Inferior parietal cortex (tissue), 1 donor: Measurements from ENCODE around the gene CCBE1.

Experiments
- DNase-seq: peaks from one replicate; pipeline ENCODE4 v3.0.0-alpha.2; 2016; ENCODE audit errors: extremely low spot score

The CCBE1 gene

DNA sequence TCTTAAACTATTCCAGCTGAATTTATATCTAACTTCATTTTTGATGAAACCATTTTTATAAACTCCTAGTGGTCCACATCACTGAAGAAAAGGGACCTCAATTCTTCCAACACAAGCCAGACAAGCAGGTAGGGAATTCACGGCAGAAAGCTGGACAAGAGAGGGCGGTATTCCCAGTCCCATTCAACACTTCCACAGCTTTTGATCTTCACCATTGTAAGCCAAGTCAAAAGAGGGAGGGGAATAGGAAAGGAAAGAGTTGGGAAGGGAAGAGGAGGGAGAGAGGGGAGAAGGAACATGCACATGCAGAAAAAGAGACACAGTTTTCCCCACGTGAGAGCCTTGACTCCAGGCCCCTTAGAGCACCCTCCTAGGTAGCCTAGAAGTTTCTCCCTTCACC is 77.4 kb downstream of the CCBE1 start:
- no peak for DNase-seq

DNA sequence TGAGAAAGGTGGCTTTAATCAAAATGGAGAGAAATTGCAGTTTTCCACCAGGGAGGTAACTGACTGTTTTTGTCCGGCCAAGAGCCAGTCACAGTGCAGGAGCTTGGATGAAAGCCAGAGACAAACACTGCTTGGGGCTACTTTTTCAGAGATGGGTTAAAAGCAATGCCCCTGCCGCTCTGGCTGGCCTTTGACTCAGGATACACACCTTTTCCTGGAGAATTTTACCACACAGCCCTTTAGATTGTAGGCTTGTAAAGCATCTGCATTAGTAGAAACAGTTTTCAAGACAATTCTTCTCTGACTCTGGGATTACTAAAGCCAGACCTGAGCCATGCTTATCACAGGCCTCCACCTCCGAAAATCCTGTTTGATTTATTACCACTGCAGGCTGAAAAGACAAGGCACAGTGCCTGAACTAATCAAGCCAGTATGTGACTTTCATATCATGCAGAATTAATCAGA is 79.7 kb downstream of the CCBE1 start:
- DNase-seq, result no peak

DNA sequence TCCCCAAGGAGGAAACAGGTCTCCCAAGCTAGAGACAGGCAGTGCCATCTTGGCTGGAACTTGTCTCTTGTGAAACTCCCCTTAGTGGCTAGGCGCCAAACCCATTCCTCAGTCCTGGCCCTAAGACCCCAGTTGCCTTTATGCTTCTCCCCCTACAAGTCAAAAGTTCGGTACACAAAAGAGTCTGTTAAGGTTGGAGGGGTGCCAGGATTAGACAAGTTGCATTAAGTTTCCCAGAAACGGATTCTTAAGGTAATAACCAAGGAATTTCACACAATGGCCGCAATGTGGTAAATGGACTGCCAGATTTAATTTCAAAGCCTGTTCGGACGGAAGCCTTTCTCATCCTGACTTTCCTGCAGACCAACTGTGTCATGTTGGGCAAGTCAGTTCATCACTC is 80.7 kb downstream of the CCBE1 start:
- no peak for DNase-seq

DNA sequence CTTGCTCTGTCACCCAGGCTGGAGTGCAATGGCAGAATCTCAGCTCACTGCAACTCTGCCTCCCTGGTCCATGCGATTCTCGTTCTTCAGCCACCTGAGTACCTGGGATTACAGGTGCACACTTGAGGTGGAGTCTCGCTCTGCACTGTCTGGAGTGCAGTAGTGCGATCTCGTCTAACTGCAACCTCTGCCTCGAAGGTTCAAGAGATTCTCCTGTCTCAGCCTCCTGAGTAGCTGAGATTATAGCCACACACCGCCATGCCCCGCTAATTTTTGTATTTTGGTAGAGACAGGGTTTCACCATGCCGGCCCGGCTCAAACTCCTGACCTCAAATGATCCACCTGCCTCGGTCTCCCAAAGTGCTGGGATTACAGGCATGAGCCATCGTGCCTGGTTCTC is 83.3 kb downstream of the CCBE1 start:
- DNase-seq, result no peak

DNA sequence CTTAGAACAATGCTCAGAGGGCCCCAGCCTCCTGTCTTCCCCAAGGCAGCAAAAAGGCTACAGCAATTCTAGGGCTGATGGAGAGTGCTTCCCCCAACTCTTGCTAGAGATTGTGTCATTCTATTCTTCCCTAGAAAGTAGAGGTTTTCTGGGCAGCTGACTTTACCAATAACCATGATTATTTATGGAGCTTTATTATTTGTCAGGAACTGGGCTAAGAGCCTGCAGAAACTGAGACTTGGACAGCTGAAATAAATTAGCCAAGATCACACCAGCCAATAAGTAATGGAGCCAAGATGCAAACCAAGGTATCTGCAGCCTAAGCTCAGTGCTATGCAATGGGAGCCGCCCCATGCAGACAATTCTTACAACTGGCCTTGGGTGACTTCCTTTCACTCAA is 84.8 kb downstream of the CCBE1 start:
- DNase-seq, result no peak

DNA sequence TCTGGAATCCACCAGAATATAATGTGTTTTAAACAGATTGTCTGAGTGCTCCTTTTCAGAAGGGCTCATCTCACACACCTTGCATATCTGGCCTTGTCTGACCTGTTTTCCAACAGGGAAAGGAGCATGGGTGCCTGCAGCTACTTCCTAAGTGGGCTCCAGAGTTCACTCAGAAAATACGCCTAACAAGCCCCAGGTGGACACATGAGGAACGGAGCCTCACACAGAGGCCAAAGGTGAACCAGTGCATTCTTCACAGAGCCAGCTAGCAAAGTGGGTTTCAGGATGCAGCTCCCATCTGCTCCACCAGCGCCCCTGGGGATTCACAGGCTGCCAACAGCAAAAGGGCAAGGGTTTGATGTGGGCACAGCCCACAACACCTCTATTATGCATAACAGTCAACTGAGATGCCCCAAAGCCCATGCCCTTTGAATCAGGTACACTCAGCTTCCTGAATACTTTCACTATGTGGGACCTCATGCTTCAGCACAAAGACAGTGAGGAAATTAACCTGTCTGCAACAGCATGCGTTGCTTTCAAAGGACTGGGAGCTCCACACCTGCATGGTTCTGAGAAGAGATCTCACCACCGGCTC is 86.6 kb downstream of the CCBE1 start:
- DNase-seq, result no peak

DNA sequence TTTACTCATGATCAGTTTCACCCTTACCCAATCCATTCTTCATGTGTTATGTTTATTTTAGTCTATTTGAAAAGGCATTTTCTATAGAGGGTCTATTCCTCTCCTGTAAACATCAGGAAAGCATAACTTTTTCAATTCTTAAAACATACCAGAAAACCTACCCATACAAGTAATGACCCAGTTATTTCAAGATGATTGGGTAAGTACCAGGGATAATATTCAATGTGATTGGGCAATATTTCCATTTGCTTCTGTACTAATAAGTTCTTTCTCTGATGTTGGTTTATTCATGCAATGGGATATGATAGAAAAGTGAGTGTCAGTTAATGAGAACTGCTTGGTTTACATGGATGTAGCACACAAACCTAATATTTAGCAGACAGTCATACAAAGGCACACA is 87.6 kb downstream of the CCBE1 start:
- DNase-seq, result no peak

DNA sequence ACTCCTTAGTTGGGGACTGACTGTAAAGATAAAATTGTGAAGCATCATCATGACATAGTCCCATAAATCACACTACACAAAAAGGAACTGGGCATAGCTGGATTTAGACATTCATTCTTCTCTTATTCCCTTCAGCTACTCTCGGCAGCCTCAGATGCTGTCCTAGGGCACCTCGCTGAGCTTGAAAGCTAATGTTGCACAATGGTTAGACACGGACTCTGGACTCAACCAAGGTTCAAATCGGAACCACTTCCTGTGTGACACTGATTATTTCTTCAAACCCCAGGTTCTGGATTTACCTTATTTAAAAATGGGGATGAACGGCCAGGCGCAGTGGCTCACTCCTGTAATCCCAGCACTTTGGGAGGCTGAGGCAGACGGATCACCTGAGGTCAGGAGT is 89.8 kb downstream of the CCBE1 start:
- DNase-seq, result no peak

DNA sequence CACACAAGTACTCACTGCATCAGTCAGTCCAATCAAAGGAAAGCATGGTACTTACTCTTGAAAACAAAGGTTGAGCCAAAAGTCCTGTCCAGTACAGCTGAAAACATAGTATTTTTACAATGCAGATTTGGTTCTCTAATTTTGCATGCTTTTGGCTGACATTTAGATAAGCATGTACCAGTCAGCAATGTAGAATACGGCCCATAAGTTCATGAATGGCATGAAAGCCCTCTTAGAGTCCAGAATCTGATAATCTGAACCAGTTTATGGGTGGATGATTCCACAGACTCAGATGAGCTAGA is 90.2 kb downstream of the CCBE1 start:
- no peak for DNase-seq

DNA sequence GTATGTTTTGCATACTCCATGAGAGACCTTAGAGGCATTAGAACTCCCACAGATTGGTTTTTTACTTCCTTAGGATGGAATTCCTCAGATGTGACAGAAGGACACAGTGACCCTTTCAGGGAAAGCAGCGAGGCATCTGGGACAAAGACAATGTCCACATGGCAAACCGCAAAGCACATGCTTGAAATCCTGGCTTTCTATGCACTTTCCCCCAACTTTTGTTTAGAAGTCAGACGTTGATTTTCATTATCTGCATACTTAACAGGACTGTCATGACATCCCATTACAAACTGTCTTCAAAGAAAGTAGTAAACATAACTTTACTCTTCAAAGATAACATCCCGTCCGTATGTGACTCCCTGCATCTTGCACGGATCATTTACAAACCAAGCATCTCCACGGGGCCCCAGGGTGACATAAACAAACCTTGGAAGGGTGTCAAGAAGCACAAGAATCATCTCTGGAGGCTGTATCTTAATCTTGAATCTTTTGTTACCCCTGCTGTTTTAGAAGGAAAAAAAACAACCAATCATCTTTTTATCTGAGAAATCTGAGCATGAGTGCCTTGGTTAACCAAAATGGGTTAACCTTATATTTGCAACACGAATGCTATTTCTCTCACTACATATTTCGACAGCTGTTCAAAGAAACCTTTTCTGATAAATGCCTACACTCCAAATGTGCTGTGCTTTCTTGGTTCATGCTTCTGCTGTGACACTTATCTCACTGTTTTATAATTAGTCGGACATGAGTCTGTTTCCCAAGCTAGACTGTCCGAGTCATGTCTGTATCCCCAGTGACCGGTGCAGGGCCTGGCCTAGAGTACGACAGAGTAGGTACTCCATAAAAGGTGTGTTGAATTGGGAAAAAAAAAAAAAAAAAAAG is 90.8 kb downstream of the CCBE1 start:
- DNase-seq, result no peak

DNA sequence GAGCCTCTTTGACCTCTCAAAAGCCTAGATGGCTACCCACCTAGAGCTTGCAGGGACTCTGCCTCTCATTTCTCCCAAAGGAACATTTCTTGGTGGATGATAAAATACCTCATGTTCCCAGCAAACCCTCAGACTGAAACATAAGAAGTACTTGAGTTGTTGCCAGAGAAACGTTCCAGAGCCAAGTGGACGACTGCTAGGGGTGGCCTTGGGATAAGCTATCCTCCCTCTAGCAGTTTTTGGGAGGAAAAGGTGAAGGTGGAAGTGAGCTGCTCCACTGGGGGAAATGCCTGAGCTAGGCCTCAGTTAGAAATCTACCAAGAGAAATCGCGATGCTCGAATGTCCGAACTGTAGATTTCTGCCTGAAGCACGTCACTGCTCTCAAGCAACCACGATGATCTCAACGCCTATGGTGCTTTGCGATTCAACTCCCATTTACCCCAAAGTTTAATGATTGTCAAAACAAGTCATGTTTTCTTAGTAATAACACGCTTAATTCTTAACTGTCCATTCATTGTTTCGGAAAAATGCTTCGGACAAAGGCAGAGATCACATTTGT is 91.5 kb downstream of the CCBE1 start:
- no peak for DNase-seq

DNA sequence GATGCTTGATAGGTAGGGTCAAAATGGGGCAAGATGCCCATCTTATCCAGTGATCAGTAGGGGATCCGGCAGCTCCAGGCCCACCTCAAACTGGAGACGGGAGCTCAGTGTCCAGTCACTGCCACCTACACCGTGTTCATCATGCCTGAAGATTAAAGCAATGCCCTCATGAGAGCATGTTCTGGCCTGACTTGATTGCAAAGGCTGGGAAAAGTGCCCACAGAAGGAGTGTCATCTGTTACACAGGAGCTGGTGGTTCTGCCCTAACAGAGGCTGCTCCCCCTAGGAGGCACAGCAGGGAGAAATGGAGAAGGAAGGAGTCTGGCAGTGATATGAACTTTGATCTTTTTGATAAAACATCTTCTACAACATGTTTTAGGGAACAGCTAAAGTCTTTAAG is 92.3 kb downstream of the CCBE1 start:
- DNase-seq, result no peak

DNA sequence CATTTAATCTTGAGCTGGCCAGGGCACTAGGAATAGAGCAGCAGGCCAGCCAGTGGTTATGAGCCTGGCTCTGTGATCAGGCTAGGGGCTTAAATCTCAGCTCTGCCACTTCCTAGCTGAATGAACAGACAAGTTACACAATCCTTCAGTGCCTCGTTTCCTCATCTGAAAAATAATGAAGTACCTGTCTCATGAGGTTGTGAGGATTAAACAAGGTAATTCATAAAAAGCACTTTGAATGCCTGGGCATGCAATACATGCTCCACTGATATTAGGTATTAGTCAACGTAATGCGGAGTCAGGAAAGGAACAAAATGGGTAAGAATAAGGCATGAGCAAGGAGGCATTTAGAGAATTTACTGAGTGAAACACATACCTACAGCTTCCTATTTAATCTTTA is 100.2 kb downstream of the CCBE1 start:
- no peak for DNase-seq

DNA sequence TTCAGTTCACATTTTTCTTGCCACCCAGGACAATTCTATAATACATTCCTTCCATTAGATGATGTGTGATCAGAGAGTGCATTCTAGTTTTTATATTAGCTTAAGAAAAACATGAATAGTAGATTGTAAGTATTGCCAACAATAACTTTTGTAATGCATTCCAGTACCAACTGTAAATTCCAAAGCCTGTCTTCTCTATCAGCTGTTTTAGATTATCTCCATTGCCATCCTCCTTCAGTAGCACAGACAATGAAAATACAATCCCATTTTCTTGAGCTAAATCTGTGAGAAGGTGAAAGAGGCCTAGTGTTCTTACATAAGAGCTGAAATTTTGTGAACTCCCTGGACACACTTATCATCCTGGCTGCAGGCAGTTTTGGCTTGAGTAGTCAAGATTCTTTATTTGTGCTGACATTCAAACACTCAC is 103.9 kb downstream of the CCBE1 start:
- DNase-seq, result no peak

DNA sequence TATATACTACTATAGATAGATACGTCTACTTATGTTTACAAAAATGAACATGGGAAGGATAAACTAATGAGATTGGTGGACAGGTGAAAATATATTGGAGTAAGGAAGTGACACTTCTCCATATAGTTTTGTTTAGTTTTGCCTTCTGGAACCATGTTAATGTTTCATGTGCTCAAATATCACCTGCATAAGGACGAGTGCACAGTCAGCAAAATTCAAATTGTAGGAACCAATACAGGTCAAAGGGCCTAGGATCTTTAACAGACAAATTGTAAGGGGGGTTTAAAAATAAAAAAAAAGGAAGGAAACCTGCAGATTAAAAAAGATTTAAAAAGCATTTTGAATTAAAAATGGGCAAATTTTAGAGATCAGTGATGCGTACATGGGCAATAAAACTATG is 104.6 kb downstream of the CCBE1 start:
- no peak for DNase-seq

DNA sequence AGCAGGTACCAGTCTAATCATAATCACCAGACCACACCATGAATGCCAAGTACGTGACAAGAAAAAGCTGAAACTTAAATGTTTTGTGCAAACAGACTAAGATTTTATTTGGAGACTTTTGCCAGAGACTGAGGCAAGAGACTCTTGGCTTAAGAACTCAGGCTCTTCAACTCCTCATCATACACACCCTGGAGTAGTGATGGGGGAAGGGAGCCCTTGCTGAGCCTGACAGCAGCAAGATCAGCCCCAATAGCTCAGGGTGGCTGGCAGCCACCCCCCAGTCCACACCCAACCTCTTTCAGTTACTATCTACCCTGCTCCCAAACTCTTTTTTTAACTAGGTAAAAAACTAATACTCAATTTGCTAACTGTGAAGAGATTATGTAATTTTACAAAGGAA is 114.8 kb downstream of the CCBE1 start:
- DNase-seq, result no peak

DNA sequence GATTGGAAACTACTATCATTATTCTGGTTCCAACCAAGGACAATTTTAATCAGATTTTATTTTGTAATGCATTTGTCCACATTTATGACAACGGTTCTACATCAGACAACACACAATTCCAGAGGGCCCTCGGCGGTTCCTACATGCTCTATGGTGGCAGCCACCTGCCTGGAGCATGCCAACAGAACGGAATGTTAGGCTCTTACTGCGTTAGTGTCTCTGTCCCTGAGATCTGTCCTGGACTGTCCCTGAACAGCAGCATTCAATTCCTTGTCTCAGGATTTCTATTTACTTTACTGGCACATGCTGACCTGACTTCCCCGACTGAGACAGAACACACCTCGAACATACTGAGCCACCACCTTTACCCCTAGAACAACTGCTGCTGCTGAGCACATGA is 117.7 kb downstream of the CCBE1 start:
- no peak for DNase-seq

DNA sequence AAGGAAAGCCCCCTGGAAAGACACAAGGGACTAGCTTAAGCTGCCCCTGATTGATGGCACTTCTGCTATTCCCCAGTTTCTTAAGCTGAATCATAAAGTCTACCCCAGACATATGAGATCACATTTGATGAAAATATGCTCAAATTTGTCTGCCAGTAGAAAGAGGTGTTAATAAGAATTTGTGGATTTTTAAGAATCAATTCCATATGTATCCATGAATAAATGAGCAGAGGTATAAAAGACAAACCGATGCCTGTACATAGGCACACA is 119.9 kb downstream of the CCBE1 start:
- no peak for DNase-seq

DNA sequence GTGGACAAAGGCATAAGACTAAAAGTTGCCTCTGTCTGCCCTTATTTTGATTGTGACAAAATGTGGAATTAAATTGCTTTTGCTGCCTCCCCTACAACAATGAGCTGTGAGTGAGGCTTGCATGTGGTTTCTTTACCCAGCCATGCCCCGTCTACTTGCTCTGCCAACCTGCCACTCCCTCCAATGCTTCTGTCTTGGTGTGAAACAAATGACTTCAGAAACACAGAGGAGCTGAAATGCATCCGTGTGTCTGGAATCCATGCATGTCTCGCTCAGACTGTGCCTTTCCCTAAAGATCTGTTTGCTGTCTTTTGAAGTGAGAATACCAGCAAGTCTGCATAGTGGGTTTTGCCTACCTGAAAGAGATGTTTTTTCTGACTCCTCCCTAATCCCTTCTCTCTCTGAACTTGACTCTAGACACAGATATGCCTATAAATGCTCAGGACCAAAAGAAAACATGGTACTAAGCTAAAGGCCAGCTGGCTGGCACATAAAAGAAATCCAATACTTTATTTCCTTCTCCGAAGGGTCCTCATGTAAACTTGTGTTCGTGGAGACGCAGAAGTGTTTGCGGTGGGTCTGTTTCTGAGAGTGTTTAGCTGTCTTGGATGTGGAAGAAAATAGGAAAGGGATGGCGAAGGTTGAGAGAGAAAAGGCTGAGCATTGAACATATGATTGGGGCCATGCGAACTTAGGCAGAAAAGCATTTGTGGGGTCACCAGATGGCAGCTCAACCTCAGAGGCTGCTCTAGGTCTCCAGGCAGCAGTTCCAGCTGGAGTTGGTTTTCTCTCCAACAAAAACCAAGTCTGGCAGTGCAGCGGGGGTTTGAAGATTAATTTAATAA is 120.5 kb downstream of the CCBE1 start:
- no peak for DNase-seq

DNA sequence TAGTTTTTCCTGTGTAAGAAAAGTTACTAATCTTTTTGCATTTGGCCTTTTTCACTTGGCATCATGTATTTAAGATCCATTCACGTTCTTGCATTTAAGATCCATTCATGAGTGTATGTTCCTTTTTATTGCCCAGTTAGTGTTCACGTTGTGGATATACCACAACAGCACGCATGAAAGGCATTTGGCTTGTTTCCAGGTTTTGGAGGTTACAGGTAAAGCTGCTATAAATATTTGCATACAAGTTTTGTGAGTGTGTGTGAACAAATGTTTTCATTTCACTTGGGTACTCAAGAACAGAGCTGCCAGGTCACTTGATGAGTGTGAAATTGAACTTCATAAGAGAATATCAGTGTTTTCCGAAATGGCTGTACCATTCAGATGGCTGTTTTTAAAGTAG is 121.2 kb downstream of the CCBE1 start:
- DNase-seq, result no peak

DNA sequence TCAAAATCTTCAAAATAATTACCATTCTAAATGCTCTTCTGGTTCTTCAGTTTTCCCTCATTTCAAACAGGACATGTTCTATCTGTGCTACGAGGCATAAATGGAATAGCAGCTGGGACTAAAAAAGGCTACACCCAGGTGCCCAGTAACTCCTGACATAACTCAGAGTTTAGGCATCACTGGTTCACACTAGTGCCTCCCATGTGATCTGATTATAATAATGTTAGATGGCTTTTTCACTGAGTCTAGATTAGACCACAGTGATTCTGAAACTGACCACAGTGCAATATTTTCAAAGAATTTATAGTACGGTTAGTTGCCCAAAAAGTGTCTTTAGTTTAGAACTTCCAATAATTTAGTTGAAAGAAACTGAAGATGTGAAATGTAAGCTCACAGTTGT is 123.3 kb downstream of the CCBE1 start:
- no peak for DNase-seq

DNA sequence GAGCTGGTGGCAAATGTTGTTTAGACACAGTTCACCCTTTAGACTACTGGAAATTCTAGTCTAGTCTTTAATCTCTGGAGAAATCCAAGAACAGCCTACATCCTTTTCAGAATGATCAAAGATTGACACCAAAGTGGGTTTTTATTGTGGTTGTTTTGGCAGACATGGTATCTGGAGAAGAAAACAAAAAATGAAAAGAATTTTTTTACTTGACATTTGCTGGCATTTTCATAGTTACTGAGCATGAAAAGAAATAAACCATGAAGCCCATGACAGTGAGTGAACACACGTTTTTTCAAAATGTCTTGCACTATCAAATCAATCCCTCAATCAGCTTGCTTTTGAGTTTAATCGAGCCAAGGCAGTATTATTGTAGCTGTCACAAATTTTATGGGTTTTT is 125.3 kb downstream of the CCBE1 start:
- DNase-seq, result no peak

DNA sequence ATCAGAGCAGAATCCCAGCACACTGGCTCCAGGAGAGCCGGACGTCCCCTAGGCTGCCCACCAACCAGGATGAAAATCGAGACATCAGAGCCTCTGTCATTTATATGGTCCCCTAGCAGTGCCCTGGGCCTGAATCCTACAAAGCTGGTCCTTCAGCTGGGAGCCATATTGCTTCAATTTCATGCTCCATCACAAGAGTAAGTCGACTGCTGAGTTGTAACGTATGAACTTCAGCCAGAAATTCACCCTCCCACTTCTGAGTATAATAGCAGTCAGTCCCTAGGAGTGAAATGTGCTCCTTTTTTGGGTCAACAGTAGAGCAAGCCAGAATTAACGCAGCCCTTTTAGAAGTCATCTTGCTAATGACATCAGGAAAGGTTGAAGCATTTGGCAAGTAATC is 126.4 kb downstream of the CCBE1 start:
- DNase-seq, result no peak
